ENCODE data around the gene RHOJ.
"Not testable (repeated sequence)": the region's sequence is repeated elsewhere in the genome, so short reads cannot be mapped to it uniquely, and the experiment has no call there.

Gene RHOJ

GRCh38 chr14:63204407-63205043 is at the start of gene RHOJ:
Gene RHOJ, plus strand, starts transcription at chr14:63204443. Its CDS starts 427 bp downstream, at chr14:63204870.
- DNase-seq (ENCODE audit: low read depth in 2 of 2) = no peak

- no peak for DNase-seq (ENCODE audit: low read depth in 2 of 2)
Measured at GRCh38 chr14:63155511-63156185, 48.6 kb upstream of the RHOJ start.

- no peak for DNase-seq (ENCODE audit: low read depth in 2 of 2)
Measured at GRCh38 chr14:63157195-63157594, 47.0 kb upstream of the RHOJ start.

- no peak for DNase-seq (ENCODE audit: low read depth in 2 of 2)
Measured at GRCh38 chr14:63163306-63163705, 40.9 kb upstream of the RHOJ start.

GRCh38 chr14:63164108-63164683 is 40.0 kb upstream of the RHOJ start:
- DNase-seq (ENCODE audit: low read depth in 2 of 2) = no peak

- not testable (repeated sequence) for DNase-seq (ENCODE audit: low read depth in 2 of 2)
Measured at GRCh38 chr14:63165267-63165666, 39.0 kb upstream of the RHOJ start.

DNA sequence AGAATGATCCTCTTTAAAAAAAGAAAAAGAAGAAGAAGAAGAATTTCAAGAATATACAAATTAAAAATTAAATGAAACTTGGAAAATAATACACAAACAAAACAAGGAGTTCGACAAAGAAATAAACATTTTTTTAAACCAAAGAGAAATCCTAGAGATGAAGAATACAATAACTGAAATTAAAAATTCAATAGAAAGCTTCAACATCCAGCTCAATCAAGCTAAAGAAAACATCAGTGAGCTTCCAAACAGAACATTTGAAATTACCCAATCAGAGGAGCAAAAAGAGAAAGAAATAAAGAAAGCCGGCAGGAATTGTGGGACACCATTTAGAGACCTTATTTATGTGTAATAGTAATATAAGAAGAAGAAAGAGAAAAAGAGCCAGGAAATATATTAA is 37.2 kb upstream of the RHOJ start:
- no peak for DNase-seq (ENCODE audit: low read depth in 2 of 2)

DNA sequence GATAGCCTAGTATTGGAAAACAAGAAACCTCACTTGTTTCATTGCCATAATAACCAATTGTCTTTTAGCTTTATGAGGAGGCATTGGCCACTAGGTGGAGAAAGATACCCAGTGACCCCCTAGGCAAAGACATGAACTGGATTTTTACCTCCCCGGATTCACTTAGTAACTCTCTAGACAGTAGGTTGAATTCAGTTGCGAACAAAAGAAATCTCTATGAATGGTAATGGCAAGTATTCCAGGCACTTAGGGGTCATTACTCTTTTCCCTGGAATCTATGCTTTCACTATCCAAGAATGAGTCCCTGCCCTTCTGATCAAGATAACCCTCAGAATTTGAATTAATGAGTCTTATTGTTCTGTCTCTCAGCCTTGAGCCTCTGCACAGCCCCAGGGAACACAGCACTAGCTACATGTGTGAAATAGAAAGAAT is 29.5 kb upstream of the RHOJ start:
- DNase-seq (ENCODE audit: low read depth in 2 of 2) = no peak

DNA sequence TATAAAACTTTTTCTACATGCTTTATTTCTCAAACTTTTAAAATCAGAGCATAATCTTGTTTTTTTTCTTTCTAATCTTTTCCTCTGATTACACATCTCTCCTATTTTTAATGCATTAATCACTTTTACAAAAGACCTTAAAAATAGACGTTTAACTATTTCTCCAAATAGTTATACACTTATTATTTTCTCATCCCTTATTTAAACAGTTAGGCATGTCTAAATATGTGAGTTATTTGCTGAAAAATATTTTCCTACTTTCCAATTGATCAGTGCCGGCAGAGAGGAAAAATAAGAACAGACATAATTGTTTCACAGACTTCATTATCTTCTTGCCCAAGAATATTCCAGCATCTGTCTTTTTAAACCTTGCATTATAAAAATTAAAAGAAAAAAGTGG is 28.7 kb upstream of the RHOJ start:
- DNase-seq (ENCODE audit: low read depth in 2 of 2) = no peak

DNA sequence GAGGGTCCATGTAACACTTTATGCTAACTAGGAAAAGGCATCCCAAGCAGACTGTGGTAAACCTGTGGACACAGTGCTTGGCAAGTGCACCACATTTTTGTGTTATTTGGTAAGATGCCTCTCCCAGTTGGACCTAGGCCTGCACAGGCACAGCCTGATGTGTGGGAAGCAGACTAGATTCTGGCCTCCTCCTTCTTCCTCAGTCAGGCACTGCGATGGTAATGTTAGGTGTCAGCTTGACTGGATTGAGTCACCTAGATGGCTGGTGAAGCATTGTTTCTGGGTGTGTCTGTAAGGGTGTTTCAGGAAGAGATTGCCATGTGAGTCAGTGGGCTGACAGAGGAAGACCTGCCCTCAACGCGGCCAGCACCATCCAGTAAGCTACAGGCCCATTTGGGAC is 25.3 kb upstream of the RHOJ start:
- DNase-seq (ENCODE audit: low read depth in 2 of 2) = no peak

GRCh38 chr14:63179383-63179782 is 24.9 kb upstream of the RHOJ start:
- DNase-seq (ENCODE audit: low read depth in 2 of 2) = no peak

- DNase-seq (ENCODE audit: low read depth in 2 of 2) = no peak
Measured at GRCh38 chr14:63180011-63180410, 24.2 kb upstream of the RHOJ start.

GRCh38 chr14:63182968-63183367 is 21.3 kb upstream of the RHOJ start:
- no peak for DNase-seq (ENCODE audit: low read depth in 2 of 2)

DNA sequence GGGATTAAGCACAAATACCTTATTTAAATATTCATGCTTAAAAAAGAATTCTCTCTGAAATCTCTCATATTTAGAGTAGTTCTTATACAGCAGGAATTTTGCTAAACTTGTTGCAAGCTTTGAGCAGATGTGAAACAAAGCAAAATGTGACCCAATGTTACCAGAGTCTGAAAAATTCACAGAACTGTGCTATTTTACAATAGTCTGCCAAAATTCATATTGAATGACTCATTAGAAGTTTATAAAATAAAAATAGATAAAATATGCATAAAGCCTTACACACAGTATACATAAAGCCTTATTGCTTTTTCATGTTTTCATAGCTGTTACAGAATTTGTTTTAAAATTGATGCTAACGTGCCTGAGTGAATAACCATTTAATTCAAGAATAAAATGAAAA is 17.8 kb upstream of the RHOJ start:
- DNase-seq (ENCODE audit: low read depth in 2 of 2) = no peak

DNA sequence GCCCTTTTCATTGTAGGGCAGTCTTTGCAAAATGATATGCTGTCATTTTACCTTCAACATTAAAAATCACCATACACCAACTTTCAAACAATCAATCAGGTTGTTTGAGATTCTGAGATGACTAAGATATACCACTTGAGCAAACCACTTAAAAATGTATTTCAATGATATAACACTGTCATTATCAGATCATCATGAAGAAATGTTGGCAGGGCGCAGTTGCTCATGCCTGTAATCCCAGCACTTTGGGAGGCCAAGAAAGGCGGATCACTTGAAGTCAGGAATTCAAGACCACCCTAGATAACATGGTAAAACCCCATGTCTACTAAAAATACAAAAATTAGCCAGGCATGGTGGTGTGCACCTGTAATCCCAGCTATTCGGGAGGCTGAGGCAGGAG is 13.0 kb upstream of the RHOJ start:
- no peak for DNase-seq (ENCODE audit: low read depth in 2 of 2)

DNA sequence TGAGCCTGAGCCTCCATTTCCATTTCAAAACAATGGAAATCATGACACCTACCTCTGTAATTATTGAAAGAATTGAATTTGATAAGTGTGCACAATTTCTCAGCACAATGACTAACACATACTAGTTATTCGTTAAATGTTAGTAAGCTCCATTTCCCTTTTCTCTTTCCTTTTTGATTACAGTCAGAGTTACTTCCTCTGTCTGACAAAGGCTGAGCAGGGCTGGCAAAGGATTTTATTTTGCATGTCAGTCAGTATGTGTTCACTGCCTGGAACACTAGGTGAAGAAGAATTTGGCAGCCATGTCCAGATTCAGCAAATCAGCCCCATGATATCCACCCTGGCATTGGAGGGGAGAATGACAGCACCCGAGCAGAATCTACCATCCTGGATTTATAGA is 12.2 kb upstream of the RHOJ start:
- no peak for DNase-seq (ENCODE audit: low read depth in 2 of 2)

GRCh38 chr14:63193236-63193635 is 11.0 kb upstream of the RHOJ start:
- no peak for DNase-seq (ENCODE audit: low read depth in 2 of 2)

DNA sequence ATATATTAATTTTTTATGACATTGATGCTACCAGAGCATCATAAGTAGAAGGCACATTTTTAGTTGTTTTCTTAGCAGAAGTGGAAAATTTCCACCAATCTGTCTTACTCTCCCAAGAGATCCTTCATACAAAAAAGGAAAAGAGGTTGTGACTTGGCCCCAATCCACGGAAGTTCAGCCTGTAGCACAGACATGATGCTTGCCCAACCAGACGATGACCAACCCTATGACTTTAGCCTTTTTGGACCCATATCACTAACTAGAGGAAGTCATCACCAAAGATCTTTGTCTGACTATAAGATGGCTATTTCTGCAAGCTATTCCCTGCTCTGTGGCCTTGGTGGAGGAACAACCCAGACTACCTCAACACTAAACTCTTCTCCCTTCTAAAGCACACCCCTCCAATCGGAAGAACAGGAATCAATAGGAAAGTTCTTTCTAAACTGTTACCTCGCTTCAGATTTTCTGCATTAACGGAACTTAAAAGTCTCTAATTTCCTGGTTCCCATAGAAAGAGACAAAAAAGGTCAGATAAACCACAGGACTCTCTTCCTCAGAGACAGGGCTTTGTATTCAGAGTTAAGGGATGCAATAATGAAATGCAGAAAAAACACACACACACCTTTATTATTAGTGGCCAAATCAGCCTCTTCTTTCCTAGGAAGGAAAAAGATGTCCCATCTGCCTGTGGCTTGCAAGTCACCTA is 4.1 kb upstream of the RHOJ start:
- DNase-seq (ENCODE audit: low read depth in 2 of 2) = no peak

DNA sequence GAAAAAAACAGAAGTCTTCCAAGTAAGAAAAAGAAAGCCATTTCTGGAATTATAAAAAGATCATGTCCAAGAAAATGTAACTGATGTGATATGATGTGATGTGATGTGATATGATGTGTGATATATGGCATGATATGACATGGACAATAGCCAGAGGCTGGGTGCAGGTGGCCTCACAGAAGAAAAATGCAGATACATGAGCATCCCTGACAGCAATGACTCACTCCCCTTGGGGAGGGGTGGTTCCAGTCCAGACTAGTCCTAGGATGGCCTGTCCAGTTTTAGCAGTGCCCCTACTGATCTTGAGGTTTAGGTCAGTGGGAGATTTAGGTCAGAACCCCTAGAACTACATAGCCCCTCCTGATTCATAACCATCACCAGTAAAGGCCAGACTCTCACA is 3.5 kb upstream of the RHOJ start:
- no peak for DNase-seq (ENCODE audit: low read depth in 2 of 2)

DNA sequence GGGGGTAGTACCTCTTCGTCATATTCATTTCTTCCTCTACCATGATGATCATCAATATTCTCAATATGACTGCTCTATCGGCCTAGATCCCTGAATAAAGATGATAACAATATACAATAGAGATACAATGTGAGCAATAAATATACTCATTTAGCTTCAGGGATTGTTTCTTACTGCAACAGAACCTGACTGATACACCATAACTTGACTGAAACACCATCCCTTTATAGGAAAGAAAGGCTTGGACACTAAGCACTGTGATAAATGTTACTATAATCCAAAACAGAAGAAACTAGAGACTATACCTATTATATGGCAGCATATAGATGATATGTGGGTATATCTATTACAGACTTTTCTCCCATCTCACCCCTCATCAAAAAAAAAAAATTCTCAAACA is 1.2 kb upstream of the RHOJ start:
- DNase-seq (ENCODE audit: low read depth in 2 of 2) = no peak

DNA sequence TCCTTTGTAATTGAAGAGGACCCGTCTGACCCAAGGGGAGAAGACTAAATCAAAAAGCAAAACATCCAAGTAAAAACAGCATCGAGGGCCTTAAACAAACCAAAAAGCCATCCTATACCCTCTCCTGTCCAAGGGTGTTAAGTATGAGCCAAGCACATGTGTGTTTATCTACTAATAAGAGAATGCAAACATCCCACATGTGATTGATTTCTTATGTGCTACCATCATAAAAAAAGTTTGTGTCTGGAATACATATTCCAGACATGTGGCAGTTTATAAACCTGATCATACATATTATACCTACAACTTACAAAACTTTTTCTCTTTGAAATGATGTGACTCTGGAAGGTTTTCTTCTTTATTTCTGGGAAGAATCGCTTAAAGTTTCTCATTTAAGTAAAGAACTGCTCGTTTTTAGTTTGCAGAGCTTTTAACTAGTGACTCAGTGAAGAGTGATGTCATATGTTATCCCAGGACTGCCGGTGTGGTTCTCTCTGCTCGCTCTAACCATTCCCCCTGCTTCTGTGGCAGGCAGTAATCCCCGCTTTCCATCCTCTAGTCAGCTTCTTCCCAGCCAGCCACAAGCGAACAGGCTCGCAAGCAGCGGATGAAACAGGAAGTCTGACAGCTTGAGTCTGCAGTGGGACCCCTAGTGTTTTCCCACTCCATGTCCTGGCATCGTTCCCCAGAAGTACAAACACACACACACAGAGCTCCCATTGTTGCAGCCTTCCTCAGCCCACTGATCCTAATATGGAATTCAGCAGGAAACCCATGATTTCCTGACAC is 431 bp upstream of the RHOJ start:
- DNase-seq (ENCODE audit: low read depth in 2 of 2) = no peak

- no peak for DNase-seq (ENCODE audit: low read depth in 2 of 2)
Measured at GRCh38 chr14:63205044-63205575, 867 bp downstream of the RHOJ start.
